ENCODE results near the gene ING3. TPM values are rescaled to one million over a fixed set of nuclear protein-coding genes. Genes with fewer than 3 reads are reported as not detected.
A peak's percentile ranks its signal among the peaks of the same experiment; 100 is the strongest.

ING3 gene
- polyA plus RNA-seq, 3 donors = 22.3 to 26.9 (median 25.9) TPM

DNA sequence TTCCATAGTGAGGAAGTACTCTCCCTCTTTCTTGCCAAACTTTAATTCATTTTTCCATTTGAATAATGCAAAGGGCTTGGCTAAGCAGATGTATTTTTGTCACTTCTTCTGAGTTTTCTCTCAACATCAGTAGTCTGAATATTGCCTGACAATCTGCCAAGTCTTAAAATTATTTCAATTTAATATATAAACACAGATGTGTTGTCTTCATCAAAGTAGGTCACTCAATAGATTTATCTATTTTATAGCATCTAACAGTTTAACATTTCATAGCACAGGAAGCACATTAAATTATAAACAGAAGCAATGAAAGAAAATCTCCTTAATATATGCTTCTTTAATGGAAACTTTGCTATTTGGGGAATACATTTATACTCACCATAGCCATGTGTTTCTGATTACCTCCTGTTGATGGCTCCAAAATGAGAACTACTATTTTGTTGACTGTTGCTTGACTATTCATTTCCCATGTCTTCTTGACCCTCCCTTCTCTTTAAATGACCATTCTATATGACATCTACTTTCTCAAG lies 42.5 kb downstream of the ING3 start:
- Mint-ChIP-seq H3K27ac (no peak overlapping the region), H3K36me3 (peaks cover 0 to 2% of the 10 kb centered on the region in 2 donors), H3K9me3 (peaks cover 0 to 4% (median 0%) of the 10 kb centered on the region in 7 donors), H3K27me3 (ENCODE audit: low read depth in 3 of 3) (peaks cover 3 to 14% (median 5%) of the 10 kb centered on the region in 3 donors), H3K4me3 (no peak overlapping the region), H3K4me1 (peaks cover 87% of the 10 kb centered on the region)
- Histone ChIP-seq H3K79me2 (ENCODE audit: insufficient read depth, low read length) (no peaks in the 10 kb centered on the region), H2AFZ (ENCODE audit: insufficient read depth, low read depth, low read length, poor library complexity, severe bottlenecking) (no peak overlapping the region), H4K20me1 (ENCODE audit: insufficient read depth, low read length) (no peaks in the 10 kb centered on the region), H3K4me1 (ENCODE audit: control insufficient read depth in 1 of 2, insufficient read depth in 2 of 2, low read length in 2 of 2) (peaks cover 58 to 95% of the 10 kb centered on the region in 2 donors), H3K9me3 (replicated peaks in 1 of 2; ENCODE audit: control insufficient read depth in 1 of 2, insufficient read depth in 1 of 2, low read length in 2 of 2) (no peaks in the 10 kb centered on the region), H3K4me2 (replicated peaks; ENCODE audit: extremely low read depth, low read length, poor library complexity, severe bottlenecking) (no peak overlapping the region), H3K27me3 (ENCODE audit: control insufficient read depth in 2 of 2, insufficient read depth in 2 of 2, low read length in 2 of 2) (no peaks in the 10 kb centered on the region), H3K36me3 (replicated peaks in 1 of 2; ENCODE audit: control insufficient read depth in 1 of 2, insufficient read depth in 2 of 2, low read length in 2 of 2) (no peaks in the 10 kb centered on the region), H3K4me3 (replicated peaks in 1 of 3; ENCODE audit: low read depth in 2 of 3, low read length in 3 of 3) (no peak overlapping the region), H3K27ac (ENCODE audit: low read depth in 1 of 2, low read length in 2 of 2) (no peak overlapping the region), H3K9ac (ENCODE audit: insufficient read depth, low read length, poor library complexity, severe bottlenecking) (no peak overlapping the region)
- intact Hi-C loops (cut with micrococcal nuclease) = no loop called here
- no peak for TF ChIP-seq CTCF (IDR thresholded peaks at IDR 0.05)
- no peak for DNase-seq

DNA sequence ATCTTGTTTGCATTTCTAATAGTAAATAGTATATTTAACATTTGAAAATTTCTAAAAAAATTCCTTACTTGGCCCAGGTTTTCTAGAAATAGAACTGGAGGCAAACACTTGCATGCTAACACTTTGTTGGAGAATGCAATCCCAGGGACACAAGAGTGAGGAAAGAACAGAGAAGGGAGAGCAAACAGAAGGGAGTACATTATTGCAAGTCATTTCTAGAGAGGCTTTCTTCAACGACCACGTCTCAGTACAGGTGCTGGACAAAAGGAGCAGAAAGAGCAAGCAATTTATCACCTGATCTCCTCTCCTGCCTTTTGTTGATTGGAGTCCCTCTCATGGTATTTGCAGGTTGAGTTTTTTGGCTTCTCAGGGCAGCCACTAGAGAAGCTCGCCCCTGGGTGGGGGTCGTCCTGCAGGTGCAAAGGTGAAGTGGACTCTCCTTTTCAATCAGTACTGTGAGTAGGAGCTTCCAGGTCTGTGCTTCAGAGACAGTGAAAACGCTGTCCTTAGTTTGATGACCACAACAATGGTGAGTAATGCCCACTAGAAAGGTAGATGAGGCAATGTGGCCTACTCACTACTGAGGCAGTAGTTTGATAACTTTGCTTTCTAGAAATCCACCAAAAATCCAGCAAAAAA lies 43.1 kb downstream of the ING3 start:
- H3K79me2 ChIP-seq (ENCODE audit: insufficient read depth, low read length) = no peaks in the 10 kb centered on the region
- H3K27me3 ChIP-seq (ENCODE audit: control insufficient read depth in 2 of 2, insufficient read depth in 2 of 2, low read length in 2 of 2) = no peaks in the 10 kb centered on the region
- intact Hi-C loops (cut with micrococcal nuclease) = no loop called here

More for the DNA sequence above, 43.1 kb downstream of the ING3 start:
- H3K36me3 ChIP-seq (replicated peaks in 1 of 2; ENCODE audit: control insufficient read depth in 1 of 2, insufficient read depth in 2 of 2, low read length in 2 of 2) = no peaks in the 10 kb centered on the region
- peaks cover 88% of the 10 kb centered on the region for H3K4me1 Mint-ChIP-seq
- peaks cover 60 to 97% of the 10 kb centered on the region in 2 donors for H3K4me1 ChIP-seq (ENCODE audit: control insufficient read depth in 1 of 2, insufficient read depth in 2 of 2, low read length in 2 of 2)
- H3K4me3 Mint-ChIP-seq = no peak overlapping the region
- peak overlapping the region; percentile 9 for H3K4me2 ChIP-seq (replicated peaks; ENCODE audit: extremely low read depth, low read length, poor library complexity, severe bottlenecking)
- 40% methylated on average over 1 of the region's 5 CpGs for WGBS (ENCODE audit: insufficient coverage)
- peak overlapping the region in 1 of 7 donors; percentile 80 for H3K27ac Mint-ChIP-seq
- peaks cover 0 to 2% of the 10 kb centered on the region in 2 donors for H3K36me3 Mint-ChIP-seq
- H2AFZ ChIP-seq (ENCODE audit: insufficient read depth, low read depth, low read length, poor library complexity, severe bottlenecking) = no peak overlapping the region
- H3K9me3 Mint-ChIP-seq = peaks cover 0 to 4% (median 0%) of the 10 kb centered on the region in 7 donors
- H3K9me3 ChIP-seq (replicated peaks in 1 of 2; ENCODE audit: control insufficient read depth in 1 of 2, insufficient read depth in 1 of 2, low read length in 2 of 2) = no peaks in the 10 kb centered on the region
- H3K4me3 ChIP-seq (replicated peaks in 1 of 3; ENCODE audit: low read depth in 2 of 3, low read length in 3 of 3) = no peak overlapping the region
- peaks cover 3 to 15% (median 5%) of the 10 kb centered on the region in 3 donors for H3K27me3 Mint-ChIP-seq (ENCODE audit: low read depth in 3 of 3)
- DNase-seq = peak in 2 of 3 donors; percentile 26 to 47
- H3K27ac ChIP-seq (ENCODE audit: low read depth in 1 of 2, low read length in 2 of 2) = no peak overlapping the region
- TF ChIP-seq CTCF (IDR thresholded peaks at IDR 0.05) = no peak
- no peaks in the 10 kb centered on the region for H4K20me1 ChIP-seq (ENCODE audit: insufficient read depth, low read length)
- H3K9ac ChIP-seq (ENCODE audit: insufficient read depth, low read length, poor library complexity, severe bottlenecking) = no peak overlapping the region
